Panc1 (cell line): Measurements from ENCODE around the gene DACH2. TPM values are rescaled to one million over a fixed set of nuclear protein-coding genes. Genes with fewer than 3 reads are reported as not detected.

Source experiments
- ATAC-seq: fragments of 200-7000 bp; cut with Tn5 transposase; 2 replicates; pipeline ENCODE4 v1.9.1; 2020; ENCODE audit warnings: mild to moderate bottlenecking, moderate library complexity
- BruUV-seq: library from RNA; stranded (reverse); fragments of 400-500 nt; replicated peaks from 2 replicates; lab custom pipeline; 2021; lab: Mats Ljungman, UMichigan
- CTCF ChIA-PET: fragments of 300-600 bp; sonication (Branson Sonifier 250); formaldehyde crosslinking; loops from one replicate; lab custom pipeline; 2022; ENCODE audit warnings: antibody characterized with exemption; lab: Charles Lee
- POLR2A ChIA-PET: fragments of 300-600 bp; sonication (Branson Sonifier 250); formaldehyde crosslinking; loops from one replicate; lab custom pipeline; 2022; ENCODE audit warnings: antibody characterized with exemption; lab: Charles Lee
- DNase-seq: peaks from one replicate; pipeline ENCODE4 v3.0.0-alpha.2; 2010; ENCODE audit warnings: low read depth, low spot score
- H3K27ac ChIP-seq: 2 replicates; pipeline ENCODE4 v1.5.1; 2011; ENCODE audit warnings: mild to moderate bottlenecking, low read length, inconsistent platforms
- H3K27me3 ChIP-seq: fragments of 200-500 bp; sonication (Bioruptor generic); 2 replicates; pipeline ENCODE4 v1.6.0; 2014; ENCODE audit warnings: low read length, inconsistent platforms; ENCODE audit not compliant: control insufficient read depth, insufficient read depth
- H3K36me3 ChIP-seq: fragments of 200-500 bp; sonication (Bioruptor generic); 2 replicates; pipeline ENCODE4 v1.5.1; 2014; ENCODE audit warnings: inconsistent platforms, mild to moderate bottlenecking, low read length, moderate library complexity; ENCODE audit not compliant: control insufficient read depth, insufficient read depth
- H3K4me1 ChIP-seq: 2 replicates; pipeline ENCODE4 v1.5.1; 2011; ENCODE audit warnings: inconsistent platforms, mild to moderate bottlenecking, low read length, moderate library complexity; ENCODE audit not compliant: control insufficient read depth, insufficient read depth
- H3K4me3 ChIP-seq, 2 experiments: 2 replicates each; pipeline ENCODE4 v1.5.1; 2011 to 2012; ENCODE audit warnings: low read depth in 2 of 2, low read length in 2 of 2, mild to moderate bottlenecking in 2 of 2, inconsistent platforms in 1 of 2, moderate library complexity in 1 of 2
- H3K9me3 ChIP-seq: fragments of 200-500 bp; sonication (Bioruptor generic); 2 replicates; pipeline ENCODE4 v1.5.1; 2014; ENCODE audit warnings: low read depth, mild to moderate bottlenecking, inconsistent platforms, low read length, moderate library complexity; ENCODE audit not compliant: control insufficient read depth, insufficient read depth
- POLR2AphosphoS5 ChIP-seq: IDR thresholded peaks from 2 replicates; pipeline ENCODE4 v1.6.1; 2012; ENCODE audit warnings: mild to moderate bottlenecking, low read depth, low read length, moderate library complexity
- REST ChIP-seq, 2 experiments: IDR thresholded peaks; 2 replicates each; pipeline ENCODE4 v1.6.1; 2011 to 2012; ENCODE audit warnings: low read depth in 2 of 2, control low read depth in 1 of 2, low read length in 1 of 2, mild to moderate bottlenecking in 1 of 2, moderate library complexity in 1 of 2; ENCODE audit not compliant: insufficient read depth in 1 of 2
- SIN3A ChIP-seq: IDR thresholded peaks from 2 replicates; pipeline ENCODE4 v1.6.1; 2012; ENCODE audit warnings: low read depth, mild to moderate bottlenecking, low read length, moderate library complexity, borderline replicate concordance; ENCODE audit not compliant: insufficient read depth
- TCF7L2 ChIP-seq: IDR thresholded peaks from 2 replicates; pipeline ENCODE4 v1.6.1; 2011; ENCODE audit warnings: mild to moderate bottlenecking, low read depth, low read length, inconsistent platforms
- in situ Hi-C: cut with HindIII; loops from 2 replicates; pipeline ENCODE4 v1.10.0; 2016; ENCODE audit warnings: low sequenced_read_pairs, low pct_unique_long_range_greater_than_20kb
- intact Hi-C: fragments of 100-400 bp; cut with micrococcal nuclease; formaldehyde crosslinking; loops from one replicate; pipeline ENCODE4 v1.10.0; 2022; ENCODE audit not compliant: unreplicated experiment
- total RNA-seq: library from RNA; stranded (reverse); gene quantifications from one replicate; pipeline ENCODE4 v1.2.1, GENCODE V29; 2021; ENCODE audit not compliant: unreplicated experiment
- TF ChIP-seq, protein P1 (sequence below): fragments of 450-650 bp; IDR thresholded peaks from 2 replicates; pipeline ENCODE4 v1.5.1; 2017; ENCODE audit warnings: mild to moderate bottlenecking

DACH2 gene
- total RNA-seq, 1 experiment from 2014 or later = 0.18 TPM

- no peak overlapping the region for H3K27ac ChIP-seq
- H3K4me1 ChIP-seq = no peaks in the 10 kb centered on the region
- DNase-seq (no peak), ATAC-seq (no peak)
- CTCF ChIA-PET = no interaction called here
- no peaks in the 10 kb centered on the region for H3K9me3 ChIP-seq
- no peak for TF ChIP-seq POLR2AphosphoS5
- TF ChIP-seq REST (IDR thresholded peaks at IDR 0.05; ENCODE audit: insufficient read depth in 1 of 2, low read depth in 2 of 2, low read length in 1 of 2) = no peak
- no peak for TF ChIP-seq TCF7L2
- no peak for TF ChIP-seq SIN3A
- TF ChIP-seq, protein P1, sequence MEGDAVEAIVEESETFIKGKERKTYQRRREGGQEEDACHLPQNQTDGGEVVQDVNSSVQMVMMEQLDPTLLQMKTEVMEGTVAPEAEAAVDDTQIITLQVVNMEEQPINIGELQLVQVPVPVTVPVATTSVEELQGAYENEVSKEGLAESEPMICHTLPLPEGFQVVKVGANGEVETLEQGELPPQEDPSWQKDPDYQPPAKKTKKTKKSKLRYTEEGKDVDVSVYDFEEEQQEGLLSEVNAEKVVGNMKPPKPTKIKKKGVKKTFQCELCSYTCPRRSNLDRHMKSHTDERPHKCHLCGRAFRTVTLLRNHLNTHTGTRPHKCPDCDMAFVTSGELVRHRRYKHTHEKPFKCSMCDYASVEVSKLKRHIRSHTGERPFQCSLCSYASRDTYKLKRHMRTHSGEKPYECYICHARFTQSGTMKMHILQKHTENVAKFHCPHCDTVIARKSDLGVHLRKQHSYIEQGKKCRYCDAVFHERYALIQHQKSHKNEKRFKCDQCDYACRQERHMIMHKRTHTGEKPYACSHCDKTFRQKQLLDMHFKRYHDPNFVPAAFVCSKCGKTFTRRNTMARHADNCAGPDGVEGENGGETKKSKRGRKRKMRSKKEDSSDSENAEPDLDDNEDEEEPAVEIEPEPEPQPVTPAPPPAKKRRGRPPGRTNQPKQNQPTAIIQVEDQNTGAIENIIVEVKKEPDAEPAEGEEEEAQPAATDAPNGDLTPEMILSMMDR = no peak
- H3K4me3 ChIP-seq = no peak overlapping the region
- POLR2A ChIA-PET = no interaction called here
- no peaks in the 10 kb centered on the region for H3K27me3 ChIP-seq
- no peaks in the 10 kb centered on the region for H3K36me3 ChIP-seq
- no TSS peak for BruUV-seq
- in situ Hi-C loops (no loop called here), intact Hi-C loops (no loop called here)
Measured at GRCh38 chrX:86104526-86104925, 43.7 kb upstream of the DACH2 start.

DNA sequence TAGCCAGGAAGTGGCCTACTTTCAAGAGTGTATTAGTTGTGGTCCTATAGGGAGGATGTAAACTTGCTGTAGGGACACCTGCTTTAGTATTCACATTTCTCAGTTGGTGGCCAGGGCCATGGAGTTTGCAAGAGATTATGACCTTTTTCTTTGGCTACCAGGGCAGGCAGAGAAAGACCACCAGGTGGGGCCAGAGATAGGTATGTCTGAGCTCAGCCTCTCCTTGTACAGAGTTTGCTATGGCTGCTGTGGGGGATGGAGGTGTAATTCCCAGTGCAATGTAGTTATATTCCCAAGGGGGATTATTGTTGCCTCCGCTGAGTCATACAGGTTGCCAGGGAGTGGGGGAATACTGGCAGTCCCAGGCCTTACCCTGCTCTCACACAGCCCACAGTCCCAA, 26.3 kb upstream of the DACH2 start:
- ChIA-PET CTCF (no interaction called here), POLR2A (no interaction called here)
- in situ Hi-C loops = no loop called here
- Histone ChIP-seq H3K27ac (no peak overlapping the region), H3K36me3 (no peaks in the 10 kb centered on the region), H3K9me3 (no peaks in the 10 kb centered on the region), H3K4me1 (no peaks in the 10 kb centered on the region), H3K4me3 (no peak overlapping the region), H3K27me3 (no peaks in the 10 kb centered on the region)
- DNase-seq = no peak
- BruUV-seq = no TSS peak
- TF ChIP-seq SIN3A (no peak), REST (IDR thresholded peaks at IDR 0.05; ENCODE audit: insufficient read depth in 1 of 2, low read depth in 2 of 2, low read length in 1 of 2) (no peak)
- intact Hi-C loops = no loop called here
- no peak for ATAC-seq
